GM23248 (cell line): Measurements from ENCODE around the gene SLC6A18.

Source experiments
- EZH2 ChIP-seq: fragments of 200-600 bp; sonication (generic); IDR thresholded peaks from 2 replicates; pipeline ENCODE4 v1.6.1; 2018; ENCODE audit warnings: antibody characterized with exemption, mild to moderate bottlenecking; ENCODE audit not compliant: insufficient read depth, poor library complexity, severe bottlenecking
- EZH2phosphoT487 ChIP-seq: fragments of 200-600 bp; sonication (generic); IDR thresholded peaks from 2 replicates; pipeline ENCODE4 v1.6.1; 2018; ENCODE audit warnings: antibody characterized with exemption, moderate library complexity, mild to moderate bottlenecking, low read depth; ENCODE audit not compliant: insufficient read depth

GRCh38 chr5:1216211-1216917 is 8.8 kb upstream of the SLC6A18 start:
- TF ChIP-seq EZH2phosphoT487: no peak
- no peak for TF ChIP-seq EZH2
